Measurements from ENCODE around the gene PHF2.

DNA sequence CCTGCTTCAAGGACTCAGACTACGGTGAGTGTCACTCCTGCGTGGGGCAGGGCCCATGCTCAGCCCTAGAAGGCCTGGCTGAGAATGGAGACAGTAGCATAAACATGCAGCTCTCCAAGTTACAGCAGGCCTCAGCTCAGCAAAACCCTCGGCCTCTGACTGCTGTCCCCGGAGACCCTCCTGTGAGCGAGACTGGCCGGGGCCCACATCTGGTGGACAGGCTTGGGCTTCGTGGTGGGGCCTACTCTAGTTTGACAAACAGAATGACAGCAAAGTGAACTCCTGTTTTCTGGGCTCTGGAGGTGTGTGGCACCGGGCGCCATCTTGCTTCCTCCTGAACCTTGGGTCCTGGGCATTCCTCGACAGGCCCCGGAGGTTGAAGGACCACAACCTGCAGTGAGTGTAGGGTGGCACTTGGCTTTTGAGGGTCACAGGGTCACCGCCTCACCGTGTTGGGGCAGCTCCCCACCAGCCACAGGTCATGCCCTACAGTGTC, 97.5 kb downstream of the PHF2 start:
- TF ChIP-seq, protein P1, sequence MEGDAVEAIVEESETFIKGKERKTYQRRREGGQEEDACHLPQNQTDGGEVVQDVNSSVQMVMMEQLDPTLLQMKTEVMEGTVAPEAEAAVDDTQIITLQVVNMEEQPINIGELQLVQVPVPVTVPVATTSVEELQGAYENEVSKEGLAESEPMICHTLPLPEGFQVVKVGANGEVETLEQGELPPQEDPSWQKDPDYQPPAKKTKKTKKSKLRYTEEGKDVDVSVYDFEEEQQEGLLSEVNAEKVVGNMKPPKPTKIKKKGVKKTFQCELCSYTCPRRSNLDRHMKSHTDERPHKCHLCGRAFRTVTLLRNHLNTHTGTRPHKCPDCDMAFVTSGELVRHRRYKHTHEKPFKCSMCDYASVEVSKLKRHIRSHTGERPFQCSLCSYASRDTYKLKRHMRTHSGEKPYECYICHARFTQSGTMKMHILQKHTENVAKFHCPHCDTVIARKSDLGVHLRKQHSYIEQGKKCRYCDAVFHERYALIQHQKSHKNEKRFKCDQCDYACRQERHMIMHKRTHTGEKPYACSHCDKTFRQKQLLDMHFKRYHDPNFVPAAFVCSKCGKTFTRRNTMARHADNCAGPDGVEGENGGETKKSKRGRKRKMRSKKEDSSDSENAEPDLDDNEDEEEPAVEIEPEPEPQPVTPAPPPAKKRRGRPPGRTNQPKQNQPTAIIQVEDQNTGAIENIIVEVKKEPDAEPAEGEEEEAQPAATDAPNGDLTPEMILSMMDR (conservative IDR thresholded peaks at IDR 0.05; ENCODE audit: low read length): no peak
- no peak for TF ChIP-seq EZH2phosphoT487 (IDR thresholded peaks at IDR 0.05; ENCODE audit: borderline replicate concordance)
